Uterus (tissue), 4 donors: ENCODE results near the gene ARID2. TPM values are rescaled to one million over a fixed set of nuclear protein-coding genes. Genes with fewer than 3 reads are reported as not detected.

Experiments used
- DNase-seq, 2 donors: peaks; one replicate each; pipeline ENCODE4 v3.0.0-alpha.2; 2019 to 2020
- H3K27ac ChIP-seq, 2 donors: fragments of 200-600 bp; sonication (generic); 1 replicate in 1 of 2; 2 replicates in 1 of 2; pipeline ENCODE4 v1.5.1; 2016 to 2018
- H3K27me3 ChIP-seq, 2 donors: fragments of 200-600 bp; sonication (generic); one replicate each; pipeline ENCODE4 v1.5.1; 2018 to 2019; ENCODE audit warnings: control low read depth in 1 of 2
- H3K36me3 ChIP-seq, 2 donors: fragments of 200-600 bp; sonication (generic); one replicate each; pipeline ENCODE4 v1.5.1; 2019; ENCODE audit warnings: control low read depth in 1 of 2
- H3K4me1 ChIP-seq, 2 donors: fragments of 200-600 bp; sonication (generic); one replicate each; pipeline ENCODE4 v1.5.1; 2018 to 2019; ENCODE audit warnings: control low read depth in 1 of 2
- H3K4me3 ChIP-seq, 2 donors: fragments of 200-600 bp; sonication (generic); 1 replicate in 1 of 2; 2 replicates in 1 of 2; pipeline ENCODE4 v1.5.1; 2018 to 2019; ENCODE audit warnings: mild to moderate bottlenecking in 1 of 2
- H3K9me3 ChIP-seq, 2 donors: fragments of 200-600 bp; sonication (generic); one replicate each; pipeline ENCODE4 v1.5.1; 2019; ENCODE audit warnings: control low read depth in 1 of 2
- POLR2A ChIP-seq, 2 donors: fragments of 450-650 bp; IDR thresholded peaks; one replicate each; pipeline ENCODE4 v1.6.1; 2016; ENCODE audit warnings: antibody characterized with exemption in 2 of 2, mild to moderate bottlenecking in 1 of 2, moderate library complexity in 1 of 2
- intact Hi-C: fragments of 100-400 bp; cut with DNase I; formaldehyde crosslinking; loops from one replicate; pipeline ENCODE4 v1.15.1; 2023; ENCODE audit warnings: low total_unique reads
- small RNA-seq: library from RNA; depleted of rRNA; stranded (forward); fragments of <200 nt; gene quantifications from one replicate; pipeline ENCODE3, GENCODE V24; 2016
- total RNA-seq, 4 donors: library from RNA; depleted of rRNA in 3 of 4; stranded (reverse); fragments of >200 nt in 3 of 4; gene quantifications; one replicate each; pipeline versions ENCODE4 v1.1.0 to v1.2.4, GENCODE V29; 2014 to 2023
- TF ChIP-seq, protein P1 (sequence below), 4 experiments: fragments of 200-600 bp in 2 of 4; fragments of 450-650 bp in 2 of 4; sonication (generic) in 2 of 4; IDR thresholded peaks; one replicate each; pipeline ENCODE4 v1.5.1; 2016 to 2019; ENCODE audit warnings: antibody characterized with exemption in 4 of 4, mild to moderate bottlenecking in 2 of 4, moderate library complexity in 1 of 4
- donor health status: DM: yes; HTN: yes; CAD: no.

Gene ARID2
- total RNA-seq, 4 donors from 2014 or later = 24.3 to 112 (median 56.8) TPM

GRCh38 chr12:45948546-45948945, 219.0 kb downstream of the ARID2 start:
- intact Hi-C loops = no loop called here
- no peaks in the 10 kb centered on the region for H3K36me3 ChIP-seq

More at GRCh38 chr12:45948546-45948945, 219.0 kb downstream of the ARID2 start:
- no peaks in the 10 kb centered on the region for H3K9me3 ChIP-seq
- TF ChIP-seq, protein P1, sequence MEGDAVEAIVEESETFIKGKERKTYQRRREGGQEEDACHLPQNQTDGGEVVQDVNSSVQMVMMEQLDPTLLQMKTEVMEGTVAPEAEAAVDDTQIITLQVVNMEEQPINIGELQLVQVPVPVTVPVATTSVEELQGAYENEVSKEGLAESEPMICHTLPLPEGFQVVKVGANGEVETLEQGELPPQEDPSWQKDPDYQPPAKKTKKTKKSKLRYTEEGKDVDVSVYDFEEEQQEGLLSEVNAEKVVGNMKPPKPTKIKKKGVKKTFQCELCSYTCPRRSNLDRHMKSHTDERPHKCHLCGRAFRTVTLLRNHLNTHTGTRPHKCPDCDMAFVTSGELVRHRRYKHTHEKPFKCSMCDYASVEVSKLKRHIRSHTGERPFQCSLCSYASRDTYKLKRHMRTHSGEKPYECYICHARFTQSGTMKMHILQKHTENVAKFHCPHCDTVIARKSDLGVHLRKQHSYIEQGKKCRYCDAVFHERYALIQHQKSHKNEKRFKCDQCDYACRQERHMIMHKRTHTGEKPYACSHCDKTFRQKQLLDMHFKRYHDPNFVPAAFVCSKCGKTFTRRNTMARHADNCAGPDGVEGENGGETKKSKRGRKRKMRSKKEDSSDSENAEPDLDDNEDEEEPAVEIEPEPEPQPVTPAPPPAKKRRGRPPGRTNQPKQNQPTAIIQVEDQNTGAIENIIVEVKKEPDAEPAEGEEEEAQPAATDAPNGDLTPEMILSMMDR (IDR thresholded peaks at IDR 0.05) = no peak
- TF ChIP-seq POLR2A (IDR thresholded peaks at IDR 0.05) = no peak
- no peak for DNase-seq
- no peak overlapping the region for H3K27ac ChIP-seq
- H3K27me3 ChIP-seq = no peaks in the 10 kb centered on the region
- H3K4me3 ChIP-seq = no peak overlapping the region
- H3K4me1 ChIP-seq = no peaks in the 10 kb centered on the region

Small RNA genes within 50 kb of the gene (small RNA-seq; reads per million reads assigned to genes)
- gene RN7SL246P = not detected
